ENCODE results near the gene PDE7B.

Gene PDE7B

GRCh38 chr6:135851442-135852271 lies at the start of gene PDE7B (continued):
- TF ChIP-seq ZNF707 (tag by site-specific recombination; IDR thresholded peaks at IDR 0.05) (no peak), SP7 (tag by site-specific recombination; IDR thresholded peaks at IDR 0.05) (peak; percentile 33; the same call in 1 of the 2 replicates), SP3 (tag by site-specific recombination; IDR thresholded peaks at IDR 0.05) (no peak), ZNF2 (tag by site-specific recombination; IDR thresholded peaks at IDR 0.05) (peak; percentile 85), GLIS1 (tag by site-specific recombination; IDR thresholded peaks at IDR 0.05) (peak; percentile 46), ZFP69B (tag by site-specific recombination; IDR thresholded peaks at IDR 0.05) (no peak), ZNF248 (tag by site-specific recombination; IDR thresholded peaks at IDR 0.05) (no peak), ZNF391 (tag by site-specific recombination; IDR thresholded peaks at IDR 0.05; ENCODE audit: borderline replicate concordance, low read depth) (no peak), EGR2 (tag by site-specific recombination; IDR thresholded peaks at IDR 0.05; ENCODE audit: low read depth) (no peak), ZSCAN16 (tag by site-specific recombination; IDR thresholded peaks at IDR 0.05) (no peak), IKZF3 (tag by site-specific recombination; IDR thresholded peaks at IDR 0.05) (0 out of 2 replicates have a peak, but pooled peaks have one; percentile 24), HOXA7 (CRISPR knock-in tag; IDR thresholded peaks at IDR 0.05; ENCODE audit: borderline replicate concordance) (no peak), MEIS1 (CRISPR knock-in tag; IDR thresholded peaks at IDR 0.05; ENCODE audit: borderline replicate concordance) (no peak), ZNF830 (tag by site-specific recombination; IDR thresholded peaks at IDR 0.05; ENCODE audit: low read depth) (no peak), BCL11B (tag by site-specific recombination; IDR thresholded peaks at IDR 0.05; ENCODE audit: low read depth) (no peak), ZNF76 (tag by site-specific recombination; IDR thresholded peaks at IDR 0.05; ENCODE audit: borderline replicate concordance, low read depth) (peak; percentile 43; the same call in 1 of the 2 replicates), ZNF223 (tag by site-specific recombination; IDR thresholded peaks at IDR 0.05) (no peak), AEBP2 (tag by site-specific recombination; IDR thresholded peaks at IDR 0.05; ENCODE audit: borderline replicate concordance) (no peak), ZBTB10 (tag by site-specific recombination; IDR thresholded peaks at IDR 0.05) (no peak), ZNF510 (tag by site-specific recombination; IDR thresholded peaks at IDR 0.05; ENCODE audit: insufficient replicate concordance) (no peak), ZNF366 (tag by site-specific recombination; conservative IDR thresholded peaks at IDR 0.05) (peak; percentile 55), ZNF138 (tag by site-specific recombination; IDR thresholded peaks at IDR 0.05; ENCODE audit: borderline replicate concordance) (no peak), ZNF521 (tag by site-specific recombination; IDR thresholded peaks at IDR 0.05) (no peak), ZNF416 (tag by site-specific recombination; IDR thresholded peaks at IDR 0.05) (no peak)
- TF ChIP-seq, protein P1, sequence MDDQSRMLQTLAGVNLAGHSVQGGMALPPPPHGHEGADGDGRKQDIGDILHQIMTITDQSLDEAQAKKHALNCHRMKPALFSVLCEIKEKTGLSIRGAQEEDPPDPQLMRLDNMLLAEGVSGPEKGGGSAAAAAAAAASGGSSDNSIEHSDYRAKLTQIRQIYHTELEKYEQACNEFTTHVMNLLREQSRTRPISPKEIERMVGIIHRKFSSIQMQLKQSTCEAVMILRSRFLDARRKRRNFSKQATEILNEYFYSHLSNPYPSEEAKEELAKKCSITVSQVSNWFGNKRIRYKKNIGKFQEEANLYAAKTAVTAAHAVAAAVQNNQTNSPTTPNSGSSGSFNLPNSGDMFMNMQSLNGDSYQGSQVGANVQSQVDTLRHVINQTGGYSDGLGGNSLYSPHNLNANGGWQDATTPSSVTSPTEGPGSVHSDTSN (CRISPR knock-in tag; IDR thresholded peaks at IDR 0.05) = no peak
- TF ChIP-seq, protein P2, sequence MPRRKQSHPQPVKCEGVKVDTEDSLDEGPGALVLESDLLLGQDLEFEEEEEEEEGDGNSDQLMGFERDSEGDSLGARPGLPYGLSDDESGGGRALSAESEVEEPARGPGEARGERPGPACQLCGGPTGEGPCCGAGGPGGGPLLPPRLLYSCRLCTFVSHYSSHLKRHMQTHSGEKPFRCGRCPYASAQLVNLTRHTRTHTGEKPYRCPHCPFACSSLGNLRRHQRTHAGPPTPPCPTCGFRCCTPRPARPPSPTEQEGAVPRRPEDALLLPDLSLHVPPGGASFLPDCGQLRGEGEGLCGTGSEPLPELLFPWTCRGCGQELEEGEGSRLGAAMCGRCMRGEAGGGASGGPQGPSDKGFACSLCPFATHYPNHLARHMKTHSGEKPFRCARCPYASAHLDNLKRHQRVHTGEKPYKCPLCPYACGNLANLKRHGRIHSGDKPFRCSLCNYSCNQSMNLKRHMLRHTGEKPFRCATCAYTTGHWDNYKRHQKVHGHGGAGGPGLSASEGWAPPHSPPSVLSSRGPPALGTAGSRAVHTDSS (tag by site-specific recombination; IDR thresholded peaks at IDR 0.05) = no peak
- TF ChIP-seq, protein P3, sequence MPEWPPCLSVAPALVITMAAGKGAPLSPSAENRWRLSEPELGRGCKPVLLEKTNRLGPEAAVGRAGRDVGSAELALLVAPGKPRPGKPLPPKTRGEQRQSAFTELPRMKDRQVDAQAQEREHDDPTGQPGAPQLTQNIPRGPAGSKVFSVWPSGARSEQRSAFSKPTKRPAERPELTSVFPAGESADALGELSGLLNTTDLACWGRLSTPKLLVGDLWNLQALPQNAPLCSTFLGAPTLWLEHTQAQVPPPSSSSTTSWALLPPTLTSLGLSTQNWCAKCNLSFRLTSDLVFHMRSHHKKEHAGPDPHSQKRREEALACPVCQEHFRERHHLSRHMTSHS (tag by site-specific recombination; IDR thresholded peaks at IDR 0.05) = no peak
- TF ChIP-seq, protein P4, sequence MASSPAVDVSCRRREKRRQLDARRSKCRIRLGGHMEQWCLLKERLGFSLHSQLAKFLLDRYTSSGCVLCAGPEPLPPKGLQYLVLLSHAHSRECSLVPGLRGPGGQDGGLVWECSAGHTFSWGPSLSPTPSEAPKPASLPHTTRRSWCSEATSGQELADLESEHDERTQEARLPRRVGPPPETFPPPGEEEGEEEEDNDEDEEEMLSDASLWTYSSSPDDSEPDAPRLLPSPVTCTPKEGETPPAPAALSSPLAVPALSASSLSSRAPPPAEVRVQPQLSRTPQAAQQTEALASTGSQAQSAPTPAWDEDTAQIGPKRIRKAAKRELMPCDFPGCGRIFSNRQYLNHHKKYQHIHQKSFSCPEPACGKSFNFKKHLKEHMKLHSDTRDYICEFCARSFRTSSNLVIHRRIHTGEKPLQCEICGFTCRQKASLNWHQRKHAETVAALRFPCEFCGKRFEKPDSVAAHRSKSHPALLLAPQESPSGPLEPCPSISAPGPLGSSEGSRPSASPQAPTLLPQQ (tag by site-specific recombination; IDR thresholded peaks at IDR 0.05) = no peak
- TF ChIP-seq, protein P5, sequence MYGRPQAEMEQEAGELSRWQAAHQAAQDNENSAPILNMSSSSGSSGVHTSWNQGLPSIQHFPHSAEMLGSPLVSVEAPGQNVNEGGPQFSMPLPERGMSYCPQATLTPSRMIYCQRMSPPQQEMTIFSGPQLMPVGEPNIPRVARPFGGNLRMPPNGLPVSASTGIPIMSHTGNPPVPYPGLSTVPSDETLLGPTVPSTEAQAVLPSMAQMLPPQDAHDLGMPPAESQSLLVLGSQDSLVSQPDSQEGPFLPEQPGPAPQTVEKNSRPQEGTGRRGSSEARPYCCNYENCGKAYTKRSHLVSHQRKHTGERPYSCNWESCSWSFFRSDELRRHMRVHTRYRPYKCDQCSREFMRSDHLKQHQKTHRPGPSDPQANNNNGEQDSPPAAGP (tag by site-specific recombination; IDR thresholded peaks at IDR 0.05) = no peak

All from HEK293 (cell line).